LNCaP clone FGC (cell line): ENCODE data around the gene CAVIN2.

Experiments used
- DNase-seq: peaks from one replicate; pipeline ENCODE4 v3.0.0-alpha.2; 2011; ENCODE audit warnings: low read depth
- H3K4me3 ChIP-seq: 2 replicates; pipeline ENCODE4 v1.5.1; 2011; ENCODE audit warnings: mild to moderate bottlenecking, low read depth, low read length, control low read depth
- CTCF ChIP-seq: IDR thresholded peaks from 2 replicates; pipeline ENCODE4 v1.5.1; 2012; ENCODE audit warnings: mild to moderate bottlenecking; ENCODE audit not compliant: control insufficient read depth, insufficient read depth; ENCODE audit errors: extremely low read depth

Gene CAVIN2

GRCh38 chr2:191866195-191866594 is 19.3 kb upstream of the CAVIN2 start:
- no peak for TF ChIP-seq CTCF

GRCh38 chr2:191864628-191865374 is 17.9 kb upstream of the CAVIN2 start:
- H3K4me3 ChIP-seq, result no peak overlapping the region
- no peak for TF ChIP-seq CTCF
- DNase-seq, result no peak

More at GRCh38 chr2:191866195-191866594, 19.3 kb upstream of the CAVIN2 start:
- no peak overlapping the region for H3K4me3 ChIP-seq
- no peak for DNase-seq

GRCh38 chr2:191863988-191864387 is 17.1 kb upstream of the CAVIN2 start:
- DNase-seq, result no peak
- no peak overlapping the region for H3K4me3 ChIP-seq
- no peak for TF ChIP-seq CTCF

GRCh38 chr2:191862156-191862775 is 15.4 kb upstream of the CAVIN2 start:
- DNase-seq, result no peak
- TF ChIP-seq CTCF, result no peak
- no peak overlapping the region for H3K4me3 ChIP-seq

GRCh38 chr2:191860760-191861466 is 14.0 kb upstream of the CAVIN2 start:
- H3K4me3 ChIP-seq, result no peak overlapping the region
- DNase-seq, result no peak
- TF ChIP-seq CTCF, result no peak

- no peak overlapping the region for H3K4me3 ChIP-seq
- DNase-seq, result no peak
- no peak for TF ChIP-seq CTCF
Measured at GRCh38 chr2:191859681-191860080, 12.8 kb upstream of the CAVIN2 start.
